ENCODE measurements around the gene OR2T11.

DNA sequence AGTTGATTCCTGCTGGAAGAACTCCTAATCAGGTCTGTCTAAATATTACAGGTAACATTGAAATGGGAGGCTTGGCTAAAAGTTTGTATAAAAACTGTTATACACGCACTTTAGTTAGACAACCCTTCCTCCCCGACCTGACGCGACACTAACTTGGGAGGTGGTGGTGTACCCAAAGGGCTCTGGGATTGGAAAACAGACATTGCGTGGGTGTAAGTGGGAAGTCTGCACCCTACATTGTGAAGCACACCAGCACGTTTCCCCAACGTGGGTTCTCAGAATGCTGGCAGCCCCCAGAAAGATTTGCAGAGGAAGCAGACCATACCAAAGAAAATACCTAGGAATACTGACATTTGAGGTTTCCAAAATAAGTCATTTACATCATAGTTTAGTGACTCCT lies 16.8 kb downstream of the OR2T11 start:
- TF ChIP-seq, protein P1, sequence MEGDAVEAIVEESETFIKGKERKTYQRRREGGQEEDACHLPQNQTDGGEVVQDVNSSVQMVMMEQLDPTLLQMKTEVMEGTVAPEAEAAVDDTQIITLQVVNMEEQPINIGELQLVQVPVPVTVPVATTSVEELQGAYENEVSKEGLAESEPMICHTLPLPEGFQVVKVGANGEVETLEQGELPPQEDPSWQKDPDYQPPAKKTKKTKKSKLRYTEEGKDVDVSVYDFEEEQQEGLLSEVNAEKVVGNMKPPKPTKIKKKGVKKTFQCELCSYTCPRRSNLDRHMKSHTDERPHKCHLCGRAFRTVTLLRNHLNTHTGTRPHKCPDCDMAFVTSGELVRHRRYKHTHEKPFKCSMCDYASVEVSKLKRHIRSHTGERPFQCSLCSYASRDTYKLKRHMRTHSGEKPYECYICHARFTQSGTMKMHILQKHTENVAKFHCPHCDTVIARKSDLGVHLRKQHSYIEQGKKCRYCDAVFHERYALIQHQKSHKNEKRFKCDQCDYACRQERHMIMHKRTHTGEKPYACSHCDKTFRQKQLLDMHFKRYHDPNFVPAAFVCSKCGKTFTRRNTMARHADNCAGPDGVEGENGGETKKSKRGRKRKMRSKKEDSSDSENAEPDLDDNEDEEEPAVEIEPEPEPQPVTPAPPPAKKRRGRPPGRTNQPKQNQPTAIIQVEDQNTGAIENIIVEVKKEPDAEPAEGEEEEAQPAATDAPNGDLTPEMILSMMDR (IDR thresholded peaks at IDR 0.05) = no peak
- TF ChIP-seq POLR2A (IDR thresholded peaks at IDR 0.05) = no peak

Data from testis (tissue), 2 donors.